COR-L47 (cell line): ENCODE results near the gene IP6K2.

Source experiments
- DNase-seq: peaks from one replicate; lab custom pipeline; 2025; lab: John Stamatoyannopoulos, UW

IP6K2 gene

GRCh38 chr3:48688737-48689075 is 28.3 kb downstream of the IP6K2 start:
- no peak for DNase-seq

DNA sequence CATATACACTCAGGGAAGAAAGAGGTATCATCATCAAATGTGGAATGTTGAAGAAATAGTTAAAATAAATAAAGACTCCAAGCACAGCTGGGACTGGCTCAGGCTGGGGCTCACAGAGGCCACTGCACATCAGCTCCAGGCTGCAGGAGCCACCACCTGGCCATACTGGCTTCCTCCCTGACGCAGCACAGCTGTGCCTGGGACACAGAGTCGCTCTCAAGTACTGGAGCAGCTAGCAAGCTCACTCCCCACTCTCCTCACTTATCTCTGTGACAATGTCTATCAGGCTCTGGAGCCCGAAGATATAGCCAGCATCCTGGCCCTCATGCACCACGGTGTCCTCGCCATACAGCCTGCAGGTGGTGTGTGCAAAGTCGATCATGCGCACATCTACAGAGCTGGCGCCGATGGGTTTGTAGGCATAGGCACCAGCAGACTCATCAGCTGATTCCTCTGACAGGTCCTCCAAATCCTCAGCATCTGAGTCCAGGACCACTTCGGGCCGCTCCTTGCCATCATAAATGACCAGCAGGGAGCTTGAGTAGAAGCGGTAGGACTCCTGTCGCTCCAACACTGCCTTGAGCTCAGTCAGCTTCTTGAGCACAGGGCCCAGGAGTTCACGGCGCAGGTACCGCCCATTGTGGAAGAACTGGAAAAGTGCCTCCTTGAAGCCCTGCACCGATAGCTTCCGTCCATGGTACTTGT is 28.8 kb downstream of the IP6K2 start:
- DNase-seq = no peak

DNA sequence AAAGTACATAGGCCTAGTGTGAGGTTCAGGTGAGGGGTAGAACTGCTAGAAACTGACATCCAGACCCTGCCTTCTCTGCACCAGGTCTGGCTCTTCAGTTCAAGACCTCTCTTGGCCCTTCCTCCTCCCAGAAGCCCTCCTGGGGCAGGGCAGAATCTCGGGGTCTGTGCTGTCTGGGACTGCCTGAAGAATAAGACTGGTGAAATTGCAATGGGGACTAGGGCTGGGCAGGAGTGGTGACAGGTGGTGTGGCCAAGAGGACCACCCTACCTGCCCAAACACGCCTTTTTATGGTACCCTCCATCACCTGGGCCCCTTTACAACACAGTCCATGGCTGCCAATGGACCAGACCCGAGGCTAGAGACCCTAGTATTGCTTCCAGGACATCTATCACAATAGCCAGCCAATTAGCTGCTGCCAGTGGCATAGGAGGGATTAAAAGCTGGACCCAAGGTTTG is 29.8 kb downstream of the IP6K2 start:
- no peak for DNase-seq

- DNase-seq = no peak
These were observed 30.3 kb downstream of the IP6K2 start for GRCh38 chr3:48686538-48687219.

GRCh38 chr3:48685603-48686511 is 31.2 kb downstream of the IP6K2 start, which contains the start of gene NCKIPSD:
NCKIPSD (minus strand) TSS chr3:48685915; CDS start chr3:48685807, 108 bp downstream.
- peak; percentile 53 for DNase-seq

DNA sequence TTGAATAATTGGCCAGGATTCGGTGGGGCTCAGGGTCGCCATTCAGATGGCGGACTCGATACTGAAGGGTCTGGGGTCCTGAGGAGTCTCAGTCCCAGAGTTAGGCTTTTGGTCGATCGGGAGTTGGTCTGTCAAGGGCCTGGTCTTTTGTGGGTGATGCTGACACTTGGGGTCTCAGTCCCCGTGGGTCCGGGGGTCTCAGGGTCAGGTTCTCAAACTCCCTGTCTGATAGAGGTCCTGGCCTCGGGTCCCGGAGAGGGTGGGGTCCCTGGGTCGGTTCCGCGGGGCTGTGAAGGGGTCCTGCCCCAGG is 31.8 kb downstream of the IP6K2 start:
- DNase-seq = no peak

DNA sequence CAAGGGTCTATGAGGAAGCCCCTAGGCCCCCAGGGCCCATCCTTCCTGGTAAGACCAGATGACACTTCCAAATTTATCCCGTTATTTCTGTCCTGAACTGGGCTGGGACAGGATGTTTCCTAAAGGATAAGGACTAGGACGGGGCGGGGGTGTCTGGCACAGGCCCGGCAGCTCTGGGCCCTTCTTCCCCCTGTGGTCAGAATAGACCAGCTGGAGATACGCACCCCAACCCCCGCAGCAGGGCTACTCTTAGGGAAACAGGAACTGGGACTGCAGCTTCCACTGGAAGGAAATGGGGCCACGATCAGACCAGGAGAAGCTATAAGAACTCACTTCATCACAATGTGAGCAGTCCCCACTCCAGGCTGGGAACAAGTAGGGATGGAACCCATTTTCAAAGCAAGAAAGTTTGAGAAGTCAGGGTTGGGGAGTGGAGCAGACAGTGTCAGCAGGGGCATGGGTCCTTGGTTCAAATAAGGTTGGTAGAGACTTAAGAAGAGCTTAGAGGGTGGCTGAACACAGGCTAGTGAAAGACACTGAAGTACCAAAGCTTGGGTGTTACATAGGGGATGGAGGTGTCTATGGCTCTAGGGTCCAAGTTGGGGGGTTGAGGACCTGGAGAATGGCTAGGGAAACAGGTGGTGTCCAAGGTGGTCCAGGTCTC is 32.4 kb downstream of the IP6K2 start:
- no peak for DNase-seq

- no peak for DNase-seq
These were observed 33.0 kb downstream of the IP6K2 start for GRCh38 chr3:48684054-48684349.

DNA sequence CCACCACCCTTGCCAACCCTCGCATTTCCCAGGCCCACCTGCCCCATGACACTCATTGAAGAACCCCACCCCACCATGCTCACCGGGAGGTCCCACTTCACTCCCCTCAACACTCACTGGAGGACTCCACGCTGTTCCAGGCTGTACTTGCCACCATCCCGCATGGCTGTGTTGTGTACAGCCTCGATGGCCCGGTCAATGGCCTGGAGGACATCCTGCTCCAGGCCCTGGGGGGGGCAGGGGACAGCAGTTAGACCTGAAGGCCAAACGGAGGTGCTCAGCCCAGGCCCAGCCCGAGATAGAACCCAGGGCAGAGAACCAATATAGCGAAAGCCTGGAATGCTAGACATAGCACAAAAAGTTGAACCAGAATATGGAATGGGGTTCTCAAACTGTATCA is 34.2 kb downstream of the IP6K2 start:
- no peak for DNase-seq

GRCh38 chr3:48681974-48682610 is 34.9 kb downstream of the IP6K2 start:
- DNase-seq = no peak

DNA sequence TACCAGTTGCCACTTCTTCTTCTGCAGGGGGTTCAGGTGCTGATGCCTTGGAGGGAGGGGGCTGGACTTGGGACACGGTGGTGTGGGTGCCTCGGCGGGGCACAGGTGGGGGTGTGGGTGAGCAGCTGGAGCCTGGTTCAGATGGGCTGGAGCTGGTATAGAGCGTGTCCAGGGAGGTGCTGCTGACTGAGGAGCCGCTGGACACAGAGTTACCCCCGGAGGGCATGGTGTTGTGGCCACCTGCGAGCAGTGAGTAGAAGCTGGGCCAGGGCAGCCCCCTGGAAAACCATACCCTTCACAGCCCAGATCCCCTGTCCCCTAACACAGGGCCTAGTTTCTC is 35.5 kb downstream of the IP6K2 start:
- DNase-seq = no peak

DNA sequence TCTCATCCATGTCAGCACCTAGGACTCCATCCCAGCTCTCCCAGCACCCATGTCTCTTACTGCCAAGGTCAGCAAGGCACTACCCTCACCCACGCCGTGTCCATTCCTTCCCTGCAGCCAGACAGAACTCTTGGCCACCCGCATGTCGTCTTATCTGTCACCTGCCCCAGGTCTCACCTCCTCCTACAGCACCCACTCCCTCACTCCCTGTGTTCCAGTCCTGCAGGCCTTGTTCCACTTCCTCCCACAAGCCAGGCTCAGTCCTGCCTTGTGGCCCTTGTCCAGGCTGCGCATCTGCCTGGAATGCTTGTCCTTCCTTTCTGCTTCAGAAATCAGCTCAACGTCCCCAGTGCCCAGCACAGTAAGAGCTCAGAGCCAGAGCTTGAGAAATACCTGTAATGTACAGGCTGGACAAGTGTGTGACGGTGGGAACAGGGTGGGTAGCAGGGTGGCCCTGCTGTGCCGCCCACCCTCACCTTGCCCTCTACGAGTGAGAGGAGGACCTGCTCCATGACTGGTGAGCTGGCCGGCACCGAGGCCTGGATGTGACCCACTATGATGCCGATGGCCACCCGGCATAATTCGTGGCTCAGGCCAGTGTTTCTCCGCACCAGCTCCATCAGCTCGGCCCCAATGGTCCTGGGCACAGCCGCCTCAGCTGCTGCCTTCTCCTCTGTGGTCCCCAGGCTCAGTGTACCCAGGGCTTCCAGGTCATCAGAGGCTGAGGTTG is 36.0 kb downstream of the IP6K2 start:
- DNase-seq = no peak

- DNase-seq = no peak
These were observed 37.3 kb downstream of the IP6K2 start for GRCh38 chr3:48679411-48680391.

DNA sequence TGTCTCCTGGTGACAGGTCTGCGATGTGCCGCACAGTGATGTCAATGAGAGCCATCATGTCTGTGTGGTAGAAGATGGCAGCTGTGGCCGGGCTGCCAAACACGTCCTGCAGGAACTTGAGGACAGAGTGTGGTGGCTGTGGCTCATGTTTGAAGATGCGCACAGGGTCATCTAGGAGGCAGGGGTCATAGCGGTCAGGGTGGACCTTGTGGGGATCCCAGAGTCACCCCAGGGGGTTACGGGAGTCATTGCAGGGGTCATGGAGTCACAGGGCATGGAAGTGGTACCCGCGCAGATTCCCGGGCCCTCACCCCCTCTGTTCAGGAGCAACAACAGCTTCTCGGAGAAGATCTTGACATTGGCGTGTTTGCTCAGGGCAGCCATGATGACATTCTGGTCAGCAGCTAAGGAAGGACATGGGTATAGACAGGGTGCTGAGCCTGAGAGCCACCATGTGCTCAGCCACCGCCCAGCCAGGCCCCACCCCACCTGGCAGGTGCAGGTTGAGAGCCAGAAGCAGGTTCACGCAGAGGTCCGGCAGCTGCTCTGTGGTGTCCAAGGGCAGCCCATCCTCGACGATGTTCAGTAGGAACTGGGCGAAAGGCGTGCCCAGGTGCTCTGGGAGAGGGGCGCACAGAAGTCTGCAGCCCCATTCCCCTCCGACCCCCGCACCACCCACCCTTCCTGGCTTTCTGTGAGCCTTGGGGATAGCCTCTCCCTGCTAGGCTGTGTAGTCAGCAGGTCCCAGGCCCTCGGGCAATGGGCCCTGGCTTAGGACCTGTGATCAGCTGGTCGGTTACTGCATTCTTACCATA is 38.2 kb downstream of the IP6K2 start:
- DNase-seq = no peak

DNA sequence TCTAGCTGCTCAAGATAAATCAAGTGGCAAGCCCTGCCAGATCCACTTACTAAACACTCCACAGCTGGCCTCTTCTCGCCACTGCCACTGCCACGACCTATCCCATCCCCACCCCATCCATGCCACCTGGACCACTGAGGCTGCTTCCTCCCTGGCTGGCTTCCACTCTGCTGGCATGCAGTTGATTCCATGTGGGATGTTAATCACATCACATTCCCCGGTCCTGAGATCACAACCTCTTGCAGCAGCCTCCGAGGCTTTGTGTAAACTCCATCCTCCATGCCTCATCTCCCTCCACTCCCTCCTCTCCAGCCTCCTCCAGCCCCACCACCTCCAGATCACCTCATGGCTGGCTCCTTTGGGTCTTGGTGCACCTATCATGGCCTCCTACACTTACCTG is 39.0 kb downstream of the IP6K2 start:
- no peak for DNase-seq

DNA sequence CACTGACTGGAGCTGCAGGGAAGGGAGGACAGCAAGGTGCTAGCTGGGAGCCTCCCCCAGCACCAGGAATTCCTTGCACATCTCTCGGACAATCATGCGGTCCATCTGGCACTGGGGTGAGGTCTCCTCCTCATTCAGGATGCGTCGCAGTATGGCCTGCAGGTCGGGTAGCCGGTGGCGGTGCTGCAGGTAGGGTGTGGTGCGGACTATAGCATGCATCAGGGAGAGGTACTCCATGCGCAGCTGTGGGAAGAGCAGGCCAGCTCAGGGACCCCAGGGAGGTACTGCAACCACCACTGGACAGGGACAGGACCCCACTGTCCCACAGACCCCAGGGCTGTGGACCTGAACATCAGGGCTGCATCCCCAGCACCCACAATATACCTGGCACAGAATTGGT is 42.5 kb downstream of the IP6K2 start:
- no peak for DNase-seq

DNA sequence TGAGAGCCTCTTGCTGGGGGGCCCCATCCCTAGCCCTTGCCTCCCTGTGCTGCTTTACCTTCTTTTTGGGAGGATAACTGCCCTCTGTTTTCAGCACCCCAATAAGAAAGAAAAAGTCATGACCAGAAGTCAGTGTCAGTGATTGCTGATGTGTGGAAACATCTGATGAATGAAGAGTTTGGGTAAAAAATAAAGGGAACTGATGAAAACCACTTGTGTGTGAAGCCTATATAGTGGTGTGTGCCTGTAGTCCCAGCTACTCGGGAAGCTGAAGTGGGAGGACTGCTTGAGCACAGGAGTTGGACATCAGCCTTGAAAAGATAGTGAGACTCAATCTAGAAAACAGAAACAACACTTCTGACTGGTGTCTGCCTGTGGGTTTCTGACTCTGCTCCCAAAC is 44.5 kb downstream of the IP6K2 start:
- no peak for DNase-seq

DNA sequence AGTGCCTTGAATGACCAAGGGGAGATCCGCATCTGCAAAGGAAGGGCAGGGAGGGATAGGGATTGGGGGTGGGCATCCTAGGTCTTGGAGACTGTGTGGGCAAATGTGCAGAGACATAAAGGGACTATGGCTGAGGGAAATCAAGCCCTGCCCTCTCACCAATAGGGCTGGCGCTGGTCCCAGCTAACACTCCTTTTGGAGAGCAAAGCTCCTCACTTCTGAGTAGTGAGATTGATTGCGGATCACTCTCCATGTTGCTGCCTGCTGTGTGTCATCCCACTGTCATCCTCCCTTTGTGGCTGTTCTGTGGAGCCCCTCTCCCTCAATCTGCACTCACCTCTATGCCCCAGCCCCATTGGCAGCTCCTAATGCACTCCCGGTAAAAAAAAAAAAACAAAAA is 52.1 kb downstream of the IP6K2 start:
- no peak for DNase-seq

- no peak for DNase-seq
These were observed 52.7 kb downstream of the IP6K2 start for GRCh38 chr3:48664313-48664644.
